ENCODE data around the gene GALNTL6.
A peak's percentile ranks its signal among the peaks of the same experiment; 100 is the strongest.
"Not testable (repeated sequence)": the region's sequence is repeated elsewhere in the genome, so short reads cannot be mapped to it uniquely, and the experiment has no call there.

The GALNTL6 gene

GRCh38 chr4:173001571-173001970 lies 1188.4 kb downstream of the GALNTL6 start:
- no peak for DNase-seq

DNA sequence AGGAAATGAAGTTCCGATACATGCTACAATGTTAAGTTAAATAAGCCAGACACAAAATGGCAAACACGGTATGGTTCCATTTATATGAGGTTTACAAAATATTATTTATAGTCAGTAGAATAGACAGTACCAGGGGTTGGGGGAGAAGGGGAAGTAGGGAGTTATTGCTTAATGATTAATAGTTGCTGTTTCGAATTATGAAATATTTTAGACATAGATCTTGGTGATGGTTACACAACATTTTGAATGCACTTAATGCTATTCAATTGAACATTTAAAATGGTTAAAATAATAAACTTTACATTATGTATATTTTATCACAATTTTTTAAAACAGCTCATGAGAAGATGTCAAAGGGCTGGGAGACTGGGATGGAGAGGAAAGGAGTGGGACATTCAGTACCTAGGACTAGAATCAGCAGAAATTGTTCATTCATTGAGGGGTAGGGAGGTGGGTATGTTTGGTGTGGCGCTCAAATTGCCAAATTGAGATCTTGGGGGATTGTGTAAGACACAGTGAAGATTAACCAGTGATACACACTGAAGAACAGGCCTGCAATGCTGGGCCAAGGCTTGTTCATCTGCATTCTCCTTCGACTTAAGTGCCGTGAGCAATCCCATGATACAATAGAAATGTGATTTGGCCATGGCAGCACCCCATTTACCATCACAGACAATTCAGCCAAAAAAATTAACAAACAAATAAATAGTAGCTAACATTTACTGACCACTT lies 1189.8 kb downstream of the GALNTL6 start:
- DNase-seq: no peak

- no peak for DNase-seq
Measured at GRCh38 chr4:173005912-173006633, 1192.9 kb downstream of the GALNTL6 start.

GRCh38 chr4:173008436-173008835 lies 1195.2 kb downstream of the GALNTL6 start:
- DNase-seq: no peak

DNA sequence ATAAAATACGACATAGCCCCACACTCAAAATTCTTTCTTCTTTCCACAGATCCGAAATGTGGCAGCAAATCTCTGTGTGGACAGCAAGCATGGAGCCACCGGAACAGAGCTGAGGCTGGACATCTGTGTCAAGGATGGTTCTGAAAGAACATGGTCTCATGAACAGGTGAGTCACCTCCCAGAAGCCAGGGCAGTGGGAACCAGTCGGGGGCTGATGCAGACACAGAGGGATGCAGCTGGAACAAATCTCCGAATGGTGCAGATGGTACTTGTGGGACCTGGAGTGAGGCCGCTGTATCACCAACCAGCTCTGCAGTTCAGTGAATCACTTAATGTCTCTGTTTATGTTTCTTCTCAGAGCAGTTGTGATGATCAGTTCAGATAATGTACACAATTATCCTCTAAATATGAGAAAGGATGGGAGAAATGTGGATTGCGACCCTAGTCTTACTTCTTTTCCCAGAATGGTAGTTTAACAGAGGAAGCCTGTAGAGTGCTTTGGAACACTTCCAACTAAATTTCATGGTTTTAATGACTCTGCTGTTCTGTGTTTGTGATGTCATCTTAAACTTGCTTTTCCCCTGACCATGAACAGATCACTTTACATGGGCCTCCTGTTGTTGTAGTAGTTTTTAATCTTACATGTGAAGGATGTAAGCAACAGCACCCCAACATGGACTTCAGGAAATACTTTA lies 1196.1 kb downstream of the GALNTL6 start:
- no peak for DNase-seq

GRCh38 chr4:173012608-173013007 lies 1199.4 kb downstream of the GALNTL6 start:
- DNase-seq: no peak

DNA sequence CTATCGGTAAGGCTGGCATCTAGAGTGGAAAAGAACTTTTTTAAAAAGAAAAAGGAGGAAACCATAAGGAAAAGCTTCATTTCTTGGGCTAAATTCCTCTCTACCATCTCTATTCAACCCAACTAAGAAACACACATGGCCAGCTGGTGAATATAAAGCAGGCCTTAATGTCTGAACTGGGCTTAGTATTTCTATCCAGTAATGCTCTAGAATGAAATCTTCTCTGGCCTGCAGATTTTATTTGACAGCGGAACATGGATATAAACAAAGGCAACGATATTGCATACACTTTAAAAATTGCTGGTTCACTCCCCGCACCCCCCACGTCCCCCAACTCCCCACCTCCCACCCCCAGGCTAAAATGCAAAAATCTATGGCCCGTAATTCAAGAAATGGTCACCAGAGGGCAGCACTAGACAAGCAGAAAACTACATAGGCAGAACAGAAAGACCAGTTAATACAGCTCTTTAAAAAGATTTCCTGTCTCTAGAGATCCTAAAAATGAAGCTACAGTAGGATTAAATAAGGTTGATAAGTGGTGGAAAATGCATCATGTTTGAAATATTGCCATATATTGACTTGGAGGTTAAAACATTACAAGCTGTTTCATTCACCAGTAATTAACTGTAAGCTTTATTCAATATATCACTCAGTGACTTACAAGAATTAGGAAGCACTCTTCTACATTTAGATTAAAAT lies 1200.2 kb downstream of the GALNTL6 start:
- DNase-seq: peak; percentile 45

- no peak for DNase-seq
Measured at GRCh38 chr4:173014113-173014558, 1200.9 kb downstream of the GALNTL6 start.

GRCh38 chr4:173014836-173015235 lies 1201.6 kb downstream of the GALNTL6 start:
- no peak for DNase-seq

GRCh38 chr4:173017802-173018201 lies 1204.6 kb downstream of the GALNTL6 start:
- no peak for DNase-seq

DNA sequence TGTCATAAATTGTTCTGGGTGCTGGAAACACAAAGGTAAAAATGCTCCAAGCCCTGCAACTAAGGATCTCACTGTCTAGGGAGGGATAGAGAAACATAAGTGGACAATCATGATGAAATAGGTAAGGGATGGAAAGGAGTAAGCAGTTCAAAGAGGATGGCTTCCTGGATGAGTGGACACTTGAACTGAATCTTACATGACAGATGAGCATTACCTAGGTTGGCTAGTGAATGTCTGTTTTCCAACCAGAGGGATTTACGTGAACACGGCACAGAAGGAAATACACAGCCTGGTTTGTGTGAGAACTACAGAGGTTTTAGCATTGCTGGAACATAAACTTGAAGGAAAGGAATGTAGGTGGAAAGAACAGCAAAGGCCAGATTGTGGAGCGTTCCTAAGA lies 1205.2 kb downstream of the GALNTL6 start:
- DNase-seq: peak; percentile 11

DNA sequence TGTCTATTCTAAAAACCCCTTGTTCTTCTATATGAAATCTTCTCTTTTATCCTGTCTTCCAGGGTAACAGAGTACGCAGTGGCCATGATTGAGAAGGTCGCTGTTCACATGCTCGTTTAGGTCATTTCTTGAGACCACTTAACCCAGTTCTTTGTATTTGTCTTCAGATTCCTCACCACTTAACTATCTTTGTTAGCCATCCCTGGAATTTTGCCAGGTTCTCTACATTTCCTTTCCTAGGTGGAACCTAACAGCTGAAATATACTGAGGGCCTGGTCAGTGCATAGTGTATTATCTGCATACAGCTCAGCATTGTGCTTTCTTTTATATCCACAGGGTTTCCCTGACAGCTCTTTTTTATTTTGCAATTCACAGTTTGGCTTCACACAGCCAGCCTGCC lies 1206.5 kb downstream of the GALNTL6 start:
- peak; percentile 4 for DNase-seq

DNA sequence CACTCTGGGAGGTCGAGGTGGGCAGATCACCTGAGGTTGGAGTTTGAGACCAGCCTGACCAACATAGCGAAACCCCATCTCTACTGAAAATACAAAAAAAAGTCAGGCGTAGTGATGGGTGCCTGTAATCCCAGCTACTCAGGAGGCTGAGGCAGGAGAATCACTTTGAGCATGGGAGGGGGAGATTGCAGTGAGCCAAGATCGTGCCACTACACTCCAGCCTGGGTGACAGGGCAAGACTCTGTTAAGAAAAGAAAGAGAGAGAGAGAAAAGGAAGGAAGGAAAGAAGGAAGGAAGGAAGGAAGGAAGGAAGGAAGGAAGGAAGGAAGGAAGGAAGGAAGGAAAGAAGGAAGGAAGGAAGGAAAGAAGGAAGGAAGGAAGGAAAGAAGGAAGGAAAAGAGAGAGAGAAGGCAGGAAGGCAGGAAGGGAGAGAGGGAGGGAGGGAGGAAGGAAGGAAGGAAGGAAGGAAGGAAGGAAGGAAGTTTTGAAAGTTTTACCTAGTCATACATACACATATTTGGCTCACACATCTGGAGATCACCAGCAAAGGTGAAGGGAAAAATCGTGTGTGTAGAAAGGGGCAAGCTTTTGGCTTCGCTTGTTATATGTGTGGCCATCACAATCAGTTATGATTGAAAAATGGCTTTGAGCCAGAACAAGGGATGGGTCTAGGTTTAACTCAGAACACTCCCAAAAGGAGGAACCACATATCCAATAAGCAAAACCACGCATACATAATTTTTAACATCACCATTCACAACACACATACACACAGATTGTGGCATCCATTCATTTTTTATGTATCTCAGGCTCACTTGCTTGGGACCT lies 1208.8 kb downstream of the GALNTL6 start:
- not testable (repeated sequence) for DNase-seq

- no peak for DNase-seq
Measured at GRCh38 chr4:173024203-173024602, 1211.0 kb downstream of the GALNTL6 start.

DNA sequence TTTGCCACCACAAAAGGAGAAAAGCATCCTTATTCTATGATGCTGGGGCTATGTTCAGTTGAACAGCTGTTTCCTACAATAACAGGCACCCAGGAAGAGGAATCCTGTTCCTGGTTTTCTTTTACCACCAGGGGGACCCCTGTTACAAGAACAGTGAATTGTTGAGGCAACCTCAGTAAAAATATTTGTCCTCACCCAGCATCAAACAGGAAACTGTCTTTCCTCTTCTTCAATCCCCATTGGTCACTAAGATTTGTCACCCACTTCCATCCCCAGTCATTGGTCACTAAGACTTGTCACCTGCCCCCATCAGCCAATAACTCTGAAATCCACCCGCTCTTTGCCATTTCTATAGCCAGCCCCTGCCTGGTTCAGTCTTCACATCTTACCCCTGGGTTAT lies 1211.9 kb downstream of the GALNTL6 start:
- DNase-seq: peak; percentile 64

DNA sequence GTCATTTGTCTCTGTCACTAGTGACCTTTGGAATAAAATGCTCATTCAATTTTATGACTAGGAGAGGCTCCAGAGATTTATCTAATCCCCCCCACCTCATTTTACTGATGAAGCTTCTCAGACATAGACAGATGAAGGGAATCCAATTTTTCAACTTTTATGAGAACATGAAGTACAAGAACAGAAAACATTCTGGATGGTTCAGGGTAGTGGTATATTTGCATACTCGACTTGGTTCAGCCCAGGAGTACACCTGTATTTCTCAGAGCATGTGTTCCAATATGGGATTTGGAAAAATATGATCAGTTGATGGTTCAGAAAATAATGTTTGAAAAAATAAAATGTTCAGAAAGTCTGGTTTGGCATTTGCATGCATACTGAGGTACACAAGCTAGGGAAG lies 1224.0 kb downstream of the GALNTL6 start:
- DNase-seq: no peak

DNA sequence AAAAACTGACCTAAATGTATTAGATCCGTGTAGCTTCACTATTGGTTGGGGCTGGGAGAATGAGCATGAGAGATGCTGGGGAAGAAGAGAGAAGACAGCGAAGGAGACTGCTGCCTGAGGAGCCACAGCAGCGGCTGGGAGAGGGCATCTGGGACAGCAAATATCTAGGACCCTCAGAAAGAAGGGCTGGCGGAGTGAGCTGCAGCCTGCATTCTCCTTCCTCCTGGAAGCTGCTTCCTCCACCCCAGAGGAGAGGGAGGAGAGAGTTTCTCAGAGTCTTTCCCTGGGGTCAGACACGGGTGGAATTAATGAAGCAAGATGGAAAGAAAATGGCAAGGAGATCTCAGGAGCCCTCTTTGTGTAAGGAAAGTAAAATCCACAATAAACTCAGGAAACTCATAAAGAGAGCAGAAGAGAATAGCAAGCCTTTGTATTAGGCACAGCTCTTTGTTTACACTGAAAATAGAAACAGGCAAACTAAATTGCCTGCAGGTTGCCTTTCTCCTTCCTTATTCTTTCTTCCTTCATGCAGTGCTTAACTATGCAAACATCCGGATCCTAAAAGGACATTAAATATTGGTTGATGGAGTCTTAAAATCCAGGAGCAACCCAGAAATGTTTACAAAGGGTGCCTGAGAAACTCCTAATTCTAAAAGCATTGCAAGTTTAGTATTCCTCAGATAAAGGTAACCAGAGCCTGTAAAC lies 1225.1 kb downstream of the GALNTL6 start:
- peak; percentile 39 for DNase-seq

DNA sequence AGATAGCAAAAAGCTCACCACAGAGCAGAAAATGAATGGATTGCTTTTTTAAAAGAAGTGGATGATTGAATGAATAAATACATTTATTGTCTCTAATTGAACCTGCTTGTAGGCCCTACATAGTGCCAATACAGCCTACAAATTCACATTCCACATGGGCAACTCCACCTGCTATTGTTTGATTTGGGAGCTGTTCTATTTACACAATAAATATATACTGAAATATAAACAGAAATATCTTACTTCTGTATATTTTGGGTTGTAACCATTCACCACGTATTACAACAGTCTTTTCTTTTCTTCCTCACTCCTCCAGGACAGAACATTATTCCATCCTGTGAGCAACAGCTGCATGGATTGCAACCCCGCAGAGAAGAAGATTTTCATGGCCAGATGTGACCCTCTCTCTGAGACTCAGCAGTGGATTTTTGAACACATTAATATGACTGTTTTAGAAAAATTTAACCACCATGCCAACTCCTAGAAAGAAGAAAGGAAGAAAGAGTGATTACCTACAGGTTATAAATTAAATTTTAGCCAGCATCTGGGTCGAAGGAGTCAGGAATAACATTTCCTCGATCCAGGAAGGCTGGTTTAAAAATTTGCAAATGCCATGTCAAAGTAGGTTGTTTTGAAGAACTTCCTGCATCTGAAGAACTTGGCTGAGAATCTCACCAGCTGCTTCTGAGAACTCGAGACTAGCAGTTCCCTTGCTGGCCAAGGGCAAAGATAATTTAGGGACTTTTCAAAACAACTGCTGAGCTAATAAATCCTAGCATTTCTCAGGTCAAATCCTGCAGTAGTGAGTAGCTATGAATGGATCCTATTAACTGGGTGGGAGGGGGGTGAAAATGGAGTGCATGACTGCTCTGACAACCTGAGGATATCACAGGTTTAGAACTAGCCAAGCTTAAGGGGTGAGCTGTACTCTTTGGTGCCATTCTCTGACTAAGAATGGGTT lies 1226.7 kb downstream of the GALNTL6 start:
- peak; percentile 17 for DNase-seq

DNA sequence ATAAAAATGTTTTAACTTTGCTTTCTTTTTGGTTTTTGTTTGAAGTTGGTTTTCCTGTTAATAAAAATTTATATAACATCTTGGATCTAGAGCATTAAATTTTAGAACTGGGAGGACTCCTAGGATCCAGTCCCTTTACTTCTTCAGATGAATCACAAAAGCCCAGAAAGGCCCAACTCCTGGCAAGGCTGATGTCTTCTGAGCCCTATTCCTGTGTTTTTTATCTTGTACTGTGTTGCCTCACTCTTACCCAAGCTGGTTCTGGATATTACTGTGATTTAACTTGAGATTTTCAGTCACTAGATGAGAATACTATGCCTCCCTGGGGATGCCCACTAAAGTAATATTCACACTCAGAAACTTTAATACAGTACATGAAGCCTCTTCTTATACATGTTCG lies 1228.3 kb downstream of the GALNTL6 start:
- DNase-seq: no peak

DNA sequence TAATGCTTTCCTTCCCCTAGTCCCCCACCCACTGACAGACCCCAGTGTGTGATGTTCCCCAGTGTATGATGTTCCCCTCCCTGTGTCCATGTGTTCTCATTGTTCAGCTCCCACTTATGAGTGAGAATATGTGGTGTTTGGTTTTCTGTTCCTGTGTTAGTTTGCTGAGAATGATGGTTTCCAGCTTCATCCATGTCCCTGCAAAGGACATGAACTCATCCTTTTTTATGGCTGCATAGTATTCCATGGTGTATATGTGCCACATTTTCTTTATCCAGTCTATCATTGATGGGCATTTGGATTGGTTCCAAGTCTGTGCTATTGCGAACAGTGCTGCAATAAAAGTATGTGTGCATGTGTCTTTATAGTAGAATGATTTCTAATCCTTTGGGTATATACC lies 1228.9 kb downstream of the GALNTL6 start:
- not testable (repeated sequence) for DNase-seq
